ENCODE measurements around the gene F2RL2.

The F2RL2 gene

DNA sequence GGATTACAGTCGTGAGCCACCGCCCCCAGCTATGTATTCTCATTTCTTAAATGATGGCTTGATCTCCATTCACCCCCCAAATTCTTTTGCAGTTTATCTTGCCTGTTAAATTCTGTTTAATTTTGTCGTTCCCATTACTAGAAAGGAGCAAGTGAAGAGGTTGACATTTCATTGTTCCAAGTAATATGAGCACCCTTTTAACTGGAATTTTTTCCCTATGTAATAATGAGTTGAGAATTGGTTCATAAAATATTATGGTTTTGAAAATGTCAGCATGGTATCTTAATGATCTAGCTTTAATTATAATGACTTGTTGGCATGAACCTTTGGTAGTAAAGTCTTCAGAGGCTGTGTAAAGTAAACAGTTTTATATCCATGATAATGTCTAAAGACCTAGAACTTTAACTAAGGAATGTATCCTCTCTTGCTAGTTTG is 37.4 kb downstream of the F2RL2 start (continued):
- no peak for TF ChIP-seq ZNF555 (tag by site-specific recombination; conservative IDR thresholded peaks at IDR 0.05)
- TF ChIP-seq KLF16 (tag by site-specific recombination; IDR thresholded peaks at IDR 0.05), result no peak
- TF ChIP-seq ZFP41 (tag by site-specific recombination; IDR thresholded peaks at IDR 0.05; ENCODE audit: borderline replicate concordance), result no peak
- TF ChIP-seq KLF1 (tag by site-specific recombination; IDR thresholded peaks at IDR 0.05), result no peak
- TF ChIP-seq SCRT2 (tag by site-specific recombination; IDR thresholded peaks at IDR 0.05), result no peak
- no peak for TF ChIP-seq ZNF37A (tag by site-specific recombination; IDR thresholded peaks at IDR 0.05)
- TF ChIP-seq ZNF596 (tag by site-specific recombination; IDR thresholded peaks at IDR 0.05), result peak; percentile 73
- no peak for TF ChIP-seq ZNF394 (tag by site-specific recombination; IDR thresholded peaks at IDR 0.05; ENCODE audit: borderline replicate concordance)
- TF ChIP-seq ZNF311 (tag by site-specific recombination; IDR thresholded peaks at IDR 0.05; ENCODE audit: borderline replicate concordance), result no peak
- TF ChIP-seq ZBTB21 (tag by site-specific recombination; IDR thresholded peaks at IDR 0.05), result no peak
- TF ChIP-seq KLF8 (tag by site-specific recombination; IDR thresholded peaks at IDR 0.05), result 0 out of 2 replicates have a peak, but pooled peaks have one; percentile 33
- peak; percentile 88 for TF ChIP-seq SP7 (tag by site-specific recombination; IDR thresholded peaks at IDR 0.05)
- TF ChIP-seq ZBTB20 (tag by site-specific recombination; IDR thresholded peaks at IDR 0.05), result no peak
- no peak for TF ChIP-seq MEIS1 (CRISPR knock-in tag; IDR thresholded peaks at IDR 0.05; ENCODE audit: borderline replicate concordance)
- TF ChIP-seq ZNF510 (tag by site-specific recombination; IDR thresholded peaks at IDR 0.05; ENCODE audit: insufficient replicate concordance), result no peak
- TF ChIP-seq ZNF202 (tag by site-specific recombination; IDR thresholded peaks at IDR 0.05; ENCODE audit: borderline replicate concordance), result no peak
- peak; percentile 91 for TF ChIP-seq GLI2 (tag by site-specific recombination; IDR thresholded peaks at IDR 0.05; ENCODE audit: borderline replicate concordance, low read depth)
- TF ChIP-seq ZNF707 (tag by site-specific recombination; IDR thresholded peaks at IDR 0.05), result no peak
- peak; percentile 56 for TF ChIP-seq ZXDB (tag by site-specific recombination; IDR thresholded peaks at IDR 0.05)
- 0 out of 2 replicates have a peak, but pooled peaks have one; percentile 36 for TF ChIP-seq ZNF2 (tag by site-specific recombination; IDR thresholded peaks at IDR 0.05)
- no peak for TF ChIP-seq ZFP69B (tag by site-specific recombination; IDR thresholded peaks at IDR 0.05)
- no peak for TF ChIP-seq ZNF133 (tag by site-specific recombination; IDR thresholded peaks at IDR 0.05)
- 0 out of 2 replicates have a peak, but pooled peaks have one; percentile 58 for TF ChIP-seq ZSCAN30 (tag by site-specific recombination; IDR thresholded peaks at IDR 0.05)
- TF ChIP-seq ZEB2 (tag by site-specific recombination; IDR thresholded peaks at IDR 0.05), result peak; percentile 65; the same call in 1 of the 2 replicates
- TF ChIP-seq ZNF626 (tag by site-specific recombination; IDR thresholded peaks at IDR 0.05), result no peak
- no peak for TF ChIP-seq ZNF26 (tag by site-specific recombination; IDR thresholded peaks at IDR 0.05)
- no peak for TF ChIP-seq ZNF155 (tag by site-specific recombination; IDR thresholded peaks at IDR 0.05)
- TF ChIP-seq ZNF621 (tag by site-specific recombination; IDR thresholded peaks at IDR 0.05), result no peak
- no peak for TF ChIP-seq ZBTB1 (tag by site-specific recombination; IDR thresholded peaks at IDR 0.05)
- TF ChIP-seq BCL6B (tag by site-specific recombination; IDR thresholded peaks at IDR 0.05), result peak; percentile 85
- TF ChIP-seq ZNF654 (tag by site-specific recombination; IDR thresholded peaks at IDR 0.05; ENCODE audit: low read depth), result peak; percentile 35; the same call in 1 of the 2 replicates
- TF ChIP-seq ZNF548 (tag by site-specific recombination; IDR thresholded peaks at IDR 0.05), result no peak
- TF ChIP-seq ZNF24 (tag by site-specific recombination; IDR thresholded peaks at IDR 0.05), result 0 out of 2 replicates have a peak, but pooled peaks have one; percentile 59
- no peak for TF ChIP-seq ZNF558 (tag by site-specific recombination; IDR thresholded peaks at IDR 0.05)
- TF ChIP-seq REST (tag by site-specific recombination; IDR thresholded peaks at IDR 0.05), result no peak
- TF ChIP-seq MZF1 (tag by site-specific recombination; IDR thresholded peaks at IDR 0.05; ENCODE audit: borderline replicate concordance), result no peak
- peak; percentile 98 for TF ChIP-seq OSR2 (tag by site-specific recombination; IDR thresholded peaks at IDR 0.05)
